ENCODE results near the gene AKR1D1.
"Not testable (repeated sequence)": the region's sequence is repeated elsewhere in the genome, so short reads cannot be mapped to it uniquely, and the experiment has no call there.

The AKR1D1 gene

DNA sequence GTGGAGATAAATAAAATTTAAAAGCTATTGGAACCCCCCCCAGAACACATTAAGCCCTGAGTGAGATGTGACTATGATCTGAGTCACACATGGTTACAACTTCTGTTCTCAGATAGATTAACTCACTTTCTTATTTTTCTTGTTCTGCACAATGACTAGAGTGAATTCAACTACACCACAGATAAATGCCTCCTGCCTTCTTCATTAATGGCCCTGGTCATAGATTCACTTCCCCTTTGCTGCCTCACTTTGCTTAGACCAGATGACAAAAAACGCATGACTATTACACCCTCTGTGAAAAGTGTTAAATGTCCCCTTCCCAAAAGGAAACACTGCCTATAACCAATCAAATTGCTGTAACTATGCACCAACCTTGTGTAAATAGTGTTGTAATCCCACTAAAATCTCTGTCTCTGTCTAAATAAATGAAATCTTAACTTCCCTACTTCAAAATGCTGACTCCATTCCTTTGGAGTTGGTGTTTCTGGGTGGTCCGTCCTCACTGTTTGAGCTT is 49.4 kb downstream of the AKR1D1 start:
- no peak for DNase-seq

DNA sequence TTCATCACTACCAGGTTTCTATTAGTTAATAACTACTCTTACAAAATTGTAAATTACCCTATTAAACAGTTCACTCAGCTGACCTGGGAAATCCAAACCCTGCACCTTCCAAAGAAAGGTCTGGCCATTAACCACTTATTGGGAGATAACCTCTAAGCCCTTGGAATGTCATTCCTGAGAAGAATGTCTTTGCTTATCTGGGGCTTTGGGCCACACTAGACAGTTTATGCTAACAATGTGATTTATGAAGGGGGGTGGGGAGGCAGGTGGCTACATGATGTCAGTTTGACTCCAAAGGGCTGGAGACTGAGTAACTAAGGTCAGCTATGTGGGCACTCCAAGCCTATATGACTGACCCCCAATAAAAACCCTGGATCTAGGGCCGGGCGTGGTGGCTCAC is 50.7 kb downstream of the AKR1D1 start:
- DNase-seq, result no peak

DNA sequence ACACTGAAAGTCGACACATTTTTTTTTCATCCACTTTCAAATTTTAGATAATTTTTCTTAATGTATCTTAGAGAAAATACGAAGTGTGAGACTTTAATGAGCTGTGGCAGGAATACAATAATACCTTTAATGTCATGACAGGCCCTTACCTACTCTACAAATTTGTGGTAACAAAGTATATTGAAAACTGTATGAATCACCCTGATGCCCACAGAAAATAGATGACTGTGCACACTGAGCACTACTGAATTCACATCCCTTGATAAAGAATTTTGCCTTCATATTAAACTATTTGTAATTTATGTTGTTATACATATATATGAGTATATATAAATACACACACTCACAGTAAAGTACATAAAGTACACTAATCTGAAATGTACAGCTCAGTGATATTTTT is 51.7 kb downstream of the AKR1D1 start:
- no peak for DNase-seq

DNA sequence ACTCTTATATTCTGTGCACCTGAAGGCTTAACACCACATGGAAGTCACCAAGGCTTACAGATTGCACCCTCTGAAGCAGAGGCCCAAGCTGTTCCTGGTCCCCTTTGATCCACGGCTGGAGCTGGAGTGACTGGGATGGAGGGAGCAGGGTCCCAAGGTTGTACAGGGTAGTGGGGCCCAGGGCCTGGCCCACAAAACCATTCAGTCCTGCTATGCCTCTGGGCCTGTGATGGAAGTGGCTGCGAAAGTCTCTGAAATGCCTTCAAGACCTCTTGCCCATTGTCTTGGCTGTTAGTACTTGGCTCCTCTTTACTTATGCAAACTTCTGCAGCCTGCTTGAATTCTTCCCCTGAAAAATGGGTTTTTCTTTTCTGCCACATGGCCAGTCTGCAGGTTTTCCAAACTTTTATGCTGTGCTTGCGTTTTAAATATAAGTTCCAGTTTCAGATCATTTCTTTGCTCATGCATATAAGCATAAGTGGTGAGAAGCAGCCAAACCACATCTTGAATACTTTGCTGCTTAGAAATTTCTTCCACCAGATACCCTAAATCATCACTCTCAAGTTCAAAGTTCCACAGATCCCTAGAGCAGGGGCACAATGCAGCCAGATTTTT is 53.4 kb downstream of the AKR1D1 start:
- DNase-seq, result no peak

DNA sequence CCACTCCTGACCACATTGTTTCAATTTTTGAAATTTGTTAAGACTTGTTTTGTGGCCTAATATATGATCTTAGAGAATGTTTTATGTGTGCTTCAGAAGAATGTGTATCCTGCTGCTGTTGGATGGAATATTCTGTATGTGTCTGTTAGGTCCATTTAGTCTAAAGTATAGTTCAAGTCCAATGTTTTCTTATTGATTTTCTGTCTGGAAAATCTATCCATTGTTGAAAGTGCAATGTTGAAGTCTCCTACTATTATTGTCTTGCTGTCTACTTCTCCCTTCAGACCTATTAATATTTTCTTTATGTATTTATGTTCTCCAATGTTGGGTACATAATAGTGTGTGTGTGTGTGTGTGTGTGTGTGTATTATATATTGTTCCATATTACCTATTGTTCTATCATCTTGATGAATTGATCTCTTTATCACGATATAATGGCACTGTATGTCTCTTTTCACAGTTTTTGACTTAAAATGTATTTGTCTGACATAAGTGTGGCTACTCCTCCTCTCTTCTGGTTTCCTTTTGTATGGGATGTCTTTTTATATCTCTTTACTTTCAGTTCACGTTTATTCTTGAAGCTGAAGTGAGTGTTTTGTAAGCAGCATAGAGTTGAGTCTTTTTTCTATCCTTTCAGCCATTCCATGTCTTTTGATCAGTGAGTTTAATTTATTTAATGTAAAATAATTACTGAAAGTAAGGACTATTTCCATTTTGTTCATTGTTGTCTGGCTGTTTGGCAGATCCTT is 61.3 kb downstream of the AKR1D1 start:
- DNase-seq, result no peak

DNA sequence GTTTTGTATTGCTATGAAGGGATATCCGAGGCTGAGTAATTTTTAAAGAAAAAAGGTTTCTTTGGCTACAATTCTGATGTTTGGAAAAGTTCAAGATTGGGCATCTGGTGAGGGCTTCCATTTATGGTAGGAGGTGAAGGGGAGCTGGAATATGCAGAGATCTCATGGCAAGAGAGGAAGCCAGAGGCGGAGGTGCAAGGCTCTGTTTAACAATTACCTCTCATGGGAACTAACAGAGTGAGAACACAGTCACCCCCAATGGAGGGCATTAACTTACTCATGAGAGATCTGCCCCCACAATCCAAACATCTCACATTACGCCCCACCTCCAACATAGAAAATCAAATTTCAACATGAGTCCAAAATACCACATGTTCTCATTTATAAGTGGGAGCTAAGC is 62.0 kb downstream of the AKR1D1 start:
- no peak for DNase-seq

DNA sequence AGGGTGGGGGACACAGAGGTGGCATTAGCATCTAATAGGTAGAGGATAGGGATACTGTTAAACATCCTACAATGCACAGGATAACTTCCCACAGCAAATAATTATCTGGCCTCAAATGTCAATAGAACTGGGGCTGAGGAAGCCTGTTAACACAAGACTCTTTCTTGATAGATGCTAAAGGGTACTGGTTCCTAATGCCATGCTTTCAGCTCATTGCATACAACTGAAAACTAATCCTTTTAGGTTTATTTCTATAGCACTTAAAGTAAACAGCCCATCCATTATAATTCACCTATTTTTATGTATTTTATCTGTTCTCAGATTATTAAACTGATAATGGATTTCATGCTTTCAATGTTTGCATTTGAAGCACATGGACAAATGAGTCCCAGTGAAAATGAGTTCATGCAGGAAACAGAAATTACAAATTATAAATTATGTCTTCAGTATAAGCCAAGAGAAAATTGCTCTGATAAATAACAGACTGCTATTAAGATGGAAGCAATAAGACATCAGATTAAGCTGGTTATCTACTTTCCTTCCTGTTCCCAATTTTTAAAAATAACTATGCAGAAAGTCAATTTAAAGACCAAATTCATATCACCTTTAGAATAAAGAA is 66.4 kb downstream of the AKR1D1 start:
- no peak for DNase-seq

DNA sequence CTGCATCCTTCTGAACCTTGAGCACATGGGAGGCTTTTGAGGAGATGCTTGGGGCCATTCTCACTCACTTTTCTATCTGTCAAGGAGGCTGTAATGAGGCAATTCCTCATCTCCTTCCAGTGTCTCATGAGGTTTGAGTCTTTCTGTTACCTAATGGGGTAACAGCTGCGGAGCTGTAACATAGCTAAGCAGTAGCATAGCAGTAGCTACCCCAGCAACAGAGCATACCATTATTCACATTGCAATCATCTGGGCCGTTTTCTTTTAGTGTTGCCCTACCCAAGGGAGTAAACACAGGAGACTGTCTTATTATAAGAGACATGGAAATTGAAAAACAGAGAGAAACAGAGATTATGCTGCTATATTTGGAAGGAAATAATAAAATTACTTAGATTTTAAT is 68.7 kb downstream of the AKR1D1 start:
- DNase-seq, result no peak

DNA sequence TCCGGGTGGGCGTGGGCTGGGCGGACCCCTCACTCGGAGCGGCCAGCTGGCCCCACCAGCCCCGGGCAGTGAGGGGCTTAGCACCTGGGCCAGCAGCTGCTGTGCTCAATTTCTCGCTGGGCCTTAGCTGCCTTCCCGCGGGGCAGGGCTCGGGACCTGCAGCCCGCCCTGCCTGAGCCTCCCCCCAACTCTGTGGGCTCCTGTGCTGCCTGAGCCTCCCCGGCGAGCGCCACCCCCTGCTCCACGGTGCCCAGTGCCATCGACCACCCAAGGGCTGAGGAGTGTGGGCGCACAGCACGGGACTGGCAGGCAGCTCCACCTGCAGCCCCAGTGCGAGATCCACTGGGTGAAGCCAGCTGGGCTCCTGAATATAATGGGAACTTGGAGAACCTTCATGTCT is 70.0 kb downstream of the AKR1D1 start:
- not testable (repeated sequence) for DNase-seq

DNA sequence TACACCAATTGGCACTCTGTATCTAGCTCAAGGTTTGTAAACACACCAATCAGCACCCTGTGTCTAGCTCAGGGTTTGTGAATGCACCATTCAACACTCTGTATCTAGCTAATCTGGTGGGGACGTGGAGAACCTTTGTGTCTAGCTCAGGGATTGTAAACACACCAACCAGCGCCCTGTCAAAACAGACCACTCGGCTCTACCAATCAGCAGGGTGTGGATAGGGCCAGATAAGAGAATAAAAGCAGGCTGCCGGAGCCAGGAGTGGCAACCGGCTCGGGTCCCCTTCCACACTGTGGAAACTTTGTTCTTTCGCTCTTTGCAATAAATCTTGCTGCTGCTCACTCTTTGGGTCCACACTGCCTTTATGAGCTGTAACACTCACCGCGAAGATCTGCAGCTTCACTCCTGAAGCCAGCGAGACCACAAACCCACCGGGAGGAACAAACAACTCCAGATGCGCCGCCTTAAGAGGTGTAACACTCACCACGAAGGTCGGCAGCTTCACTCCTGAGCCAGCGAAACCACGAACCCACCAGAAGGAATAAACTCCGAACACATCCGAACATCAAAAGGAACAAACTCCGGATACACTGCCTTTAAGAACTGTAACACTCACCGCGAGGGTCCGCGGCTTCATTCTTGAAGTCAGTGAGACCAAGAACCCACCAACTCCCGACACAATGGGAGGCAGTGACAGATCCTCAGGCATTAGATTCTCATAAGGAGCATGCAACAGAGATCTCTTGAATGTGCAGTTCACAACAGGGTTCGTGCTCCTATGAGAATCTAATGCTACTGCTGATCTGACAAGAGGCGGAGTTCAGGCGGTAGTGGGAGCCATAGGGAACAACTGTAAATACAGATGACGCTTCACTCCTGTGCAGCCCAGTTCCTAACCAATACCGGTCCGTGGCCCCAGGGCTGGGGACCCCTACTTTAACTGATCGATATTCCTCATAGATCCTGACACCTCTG is 70.8 kb downstream of the AKR1D1 start:
- DNase-seq, result not testable (repeated sequence)

DNA sequence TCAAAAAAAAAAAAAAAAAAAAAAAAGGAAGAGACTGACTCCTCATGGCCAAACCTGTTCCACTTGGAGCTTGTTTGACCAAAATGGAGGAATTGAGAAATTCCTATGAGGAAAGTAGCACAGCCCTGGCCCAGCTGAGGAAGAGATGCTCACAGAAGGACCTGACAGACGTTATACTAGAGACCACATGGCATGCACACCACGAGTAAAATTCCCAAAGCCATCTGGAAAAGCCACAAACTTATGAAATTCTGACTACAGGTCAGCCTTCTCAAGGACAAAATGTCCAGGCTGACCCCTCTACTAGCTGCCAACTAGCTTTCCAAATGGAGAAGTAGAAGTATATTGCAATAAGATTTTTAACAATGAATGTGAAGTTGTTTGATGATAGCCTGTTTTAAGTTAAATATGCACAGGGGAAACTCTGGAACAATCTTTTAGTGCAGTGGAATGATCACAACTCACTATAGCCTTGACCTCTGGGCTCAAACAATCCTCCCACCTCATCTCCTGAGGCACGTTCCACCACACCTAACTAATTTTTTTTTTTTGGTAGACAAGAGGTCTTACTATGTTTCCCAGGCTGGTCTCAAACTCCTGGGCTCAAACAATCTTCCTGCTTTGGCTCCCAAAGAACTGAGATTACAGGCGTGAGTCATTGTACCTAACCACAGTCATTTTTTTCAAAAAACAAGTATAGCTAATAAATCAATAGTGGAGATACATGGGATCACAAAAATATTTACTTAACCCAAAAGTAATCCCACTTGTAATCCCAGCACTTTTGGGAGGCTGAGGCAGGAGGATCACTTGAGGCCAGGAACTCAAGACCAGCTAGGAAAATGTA is 75.7 kb downstream of the AKR1D1 start:
- no peak for DNase-seq

DNA sequence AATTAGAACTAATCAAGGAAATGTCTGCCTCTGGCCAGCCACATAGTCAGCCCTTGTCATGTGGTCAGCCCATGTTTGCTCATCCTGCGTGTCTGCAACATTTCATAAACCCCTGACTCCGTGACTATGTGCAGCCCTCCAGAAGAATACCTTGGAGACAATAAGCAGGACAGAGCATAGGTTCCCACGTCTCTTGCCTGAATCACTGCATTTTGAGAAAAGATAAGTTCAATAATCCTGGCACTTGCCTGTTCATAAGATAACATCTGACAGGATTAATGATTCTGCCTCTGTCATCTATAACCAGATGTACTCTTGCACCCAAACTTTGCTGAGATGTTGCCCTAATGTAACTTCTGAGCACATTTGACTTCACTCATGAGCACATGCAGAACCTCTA is 78.4 kb downstream of the AKR1D1 start:
- no peak for DNase-seq

DNA sequence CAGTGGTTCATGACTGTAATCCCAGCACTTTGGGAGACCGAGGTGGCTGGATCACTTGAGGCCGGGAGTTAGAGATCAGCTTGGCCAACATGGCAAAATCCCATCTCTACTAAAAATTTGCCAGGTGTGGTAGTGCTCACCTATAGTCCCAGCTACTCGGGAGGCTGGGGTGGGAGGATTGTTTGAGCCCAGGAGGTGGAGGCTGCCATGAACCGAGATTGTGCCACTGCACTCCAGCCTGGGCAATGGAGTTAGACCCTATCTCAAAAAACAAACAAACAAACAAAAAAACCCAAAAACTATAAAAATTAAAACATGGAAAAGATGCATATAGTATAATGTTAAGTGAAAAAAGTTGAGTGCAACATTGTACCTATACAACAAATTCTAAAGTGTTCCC is 81.4 kb downstream of the AKR1D1 start:
- DNase-seq, result no peak

DNA sequence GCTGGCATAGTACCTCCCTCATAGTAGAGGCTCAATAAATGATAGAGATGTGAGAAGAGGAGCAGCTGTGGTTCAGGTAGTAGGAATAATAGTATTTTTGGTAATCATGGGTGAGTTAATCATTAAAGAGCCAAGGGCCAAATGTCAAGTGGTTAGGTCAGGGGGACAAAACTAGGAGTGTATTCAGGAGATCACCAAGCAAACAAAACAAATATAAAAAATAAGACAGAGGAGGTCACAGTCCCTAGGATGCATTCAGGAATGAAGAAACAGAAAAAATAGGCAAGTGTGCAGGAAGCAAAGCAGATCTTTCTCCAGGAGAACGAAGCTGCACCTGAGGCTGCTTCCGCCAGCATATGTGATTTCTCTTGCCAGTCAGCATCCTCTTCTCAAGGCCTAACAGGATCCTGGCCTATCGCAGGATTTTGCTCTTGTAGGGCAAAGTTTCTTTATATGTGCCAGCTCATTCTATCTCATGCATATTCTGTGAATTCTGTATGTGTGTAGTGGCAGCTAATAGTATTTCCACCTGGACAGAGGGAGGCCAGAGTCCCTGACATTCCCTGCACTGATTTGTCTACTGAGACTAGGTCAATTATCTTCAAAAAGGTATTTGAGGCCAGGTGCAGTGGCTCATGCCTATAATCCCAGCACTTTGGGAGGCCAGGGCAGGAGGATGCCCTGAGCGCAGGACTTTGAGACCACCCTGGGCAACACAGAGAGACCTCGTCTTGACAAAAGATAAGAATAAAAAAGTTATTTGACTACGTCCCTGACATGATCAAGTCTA is 82.7 kb downstream of the AKR1D1 start:
- no peak for DNase-seq

DNA sequence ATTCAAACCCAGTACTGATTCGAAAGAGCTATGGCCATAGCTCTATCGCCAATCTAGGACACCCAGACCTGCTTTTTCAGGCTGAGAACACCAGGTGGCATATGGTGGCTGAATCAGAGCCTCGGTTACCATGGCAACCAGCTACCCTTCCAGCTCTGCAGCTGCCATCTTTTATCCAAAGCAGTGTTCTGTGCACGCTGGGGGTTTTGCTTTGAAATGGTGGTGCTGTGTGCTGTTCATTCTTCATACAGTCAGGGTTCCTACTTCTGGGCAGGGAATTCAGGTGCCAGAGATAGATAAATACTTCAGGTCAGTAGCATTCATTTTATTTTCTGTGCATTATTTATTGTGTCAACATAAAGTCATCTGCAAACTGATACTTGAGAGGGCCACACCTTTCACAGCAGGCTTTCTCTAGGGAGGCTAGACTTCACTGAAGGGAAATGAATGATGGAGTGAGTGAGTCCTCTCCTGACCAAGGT is 85.4 kb downstream of the AKR1D1 start:
- peak; percentile 85 for DNase-seq

DNA sequence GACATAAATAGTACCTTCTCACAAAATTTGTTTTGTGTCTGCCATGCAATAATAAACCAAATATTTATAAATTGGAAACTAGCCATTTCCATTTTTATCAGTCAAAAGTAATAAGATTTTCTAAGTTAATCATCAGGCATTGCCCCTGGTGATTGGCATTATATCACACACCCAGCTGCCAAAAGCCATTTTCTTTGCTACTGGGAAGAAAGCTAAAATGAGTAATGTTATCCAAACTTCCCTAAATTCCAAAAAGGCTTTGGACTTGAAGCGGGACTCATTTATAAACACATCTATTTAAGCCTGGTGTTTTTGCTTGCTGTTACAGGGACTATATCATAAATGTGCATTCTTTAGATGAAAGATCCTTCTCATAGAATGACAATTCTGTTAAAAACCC is 86.0 kb downstream of the AKR1D1 start:
- no peak for DNase-seq

DNA sequence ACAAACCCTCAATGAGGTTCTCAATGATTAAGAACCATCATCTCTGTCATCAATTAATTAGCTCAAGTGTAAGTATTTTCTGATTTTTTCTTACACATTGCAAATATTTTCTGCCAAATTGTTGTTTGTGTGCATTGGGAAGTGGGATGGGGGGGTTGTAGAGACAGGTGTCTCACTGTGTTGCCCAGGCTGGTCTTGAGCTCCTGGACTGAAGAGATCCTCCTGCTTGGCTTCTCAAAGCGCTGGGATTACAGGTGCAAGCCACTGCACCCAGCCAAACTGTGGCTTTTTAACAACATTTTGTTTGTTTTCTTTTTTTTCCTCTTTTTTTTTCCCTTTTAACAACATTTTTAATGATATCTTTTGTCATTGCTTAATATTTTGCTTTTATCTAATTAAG is 87.5 kb downstream of the AKR1D1 start:
- no peak for DNase-seq

DNA sequence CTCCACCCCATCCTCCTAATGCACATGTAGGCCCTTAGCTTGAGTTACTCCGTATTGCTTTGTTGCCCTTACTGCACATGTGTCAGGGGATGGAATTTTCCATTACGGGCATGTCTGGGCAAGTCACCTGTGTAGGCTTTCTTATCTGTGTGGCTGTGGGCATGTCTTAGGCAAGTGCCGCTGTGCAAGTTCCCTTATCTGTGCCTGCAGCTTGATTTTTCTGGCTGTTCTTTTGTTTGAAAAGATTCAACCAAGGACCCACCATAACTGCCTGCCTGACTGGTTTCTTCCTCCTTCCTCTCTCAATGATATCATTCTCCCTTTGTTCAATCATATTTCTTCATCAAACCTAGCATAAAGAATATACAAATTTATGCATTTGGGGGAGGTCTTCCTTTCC is 88.5 kb downstream of the AKR1D1 start:
- no peak for DNase-seq

DNA sequence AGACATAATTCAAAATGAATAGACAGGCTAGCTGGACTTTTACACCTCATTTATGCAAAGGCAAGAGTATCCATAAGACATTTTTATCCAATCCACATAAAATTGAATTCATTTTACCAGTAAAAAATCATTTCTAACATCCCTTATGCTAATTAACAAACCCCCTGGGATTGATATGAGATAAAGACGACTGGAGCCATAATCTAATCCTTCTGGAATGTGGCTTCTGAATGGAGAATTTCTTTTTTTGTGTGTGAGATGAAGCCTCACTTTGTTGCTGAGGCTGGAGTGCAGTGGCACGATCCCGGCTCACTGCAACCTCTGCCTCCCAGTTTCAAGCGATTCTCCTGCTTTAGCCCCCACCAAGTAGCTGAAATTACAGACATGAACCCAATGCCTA is 90.4 kb downstream of the AKR1D1 start:
- no peak for DNase-seq

DNA sequence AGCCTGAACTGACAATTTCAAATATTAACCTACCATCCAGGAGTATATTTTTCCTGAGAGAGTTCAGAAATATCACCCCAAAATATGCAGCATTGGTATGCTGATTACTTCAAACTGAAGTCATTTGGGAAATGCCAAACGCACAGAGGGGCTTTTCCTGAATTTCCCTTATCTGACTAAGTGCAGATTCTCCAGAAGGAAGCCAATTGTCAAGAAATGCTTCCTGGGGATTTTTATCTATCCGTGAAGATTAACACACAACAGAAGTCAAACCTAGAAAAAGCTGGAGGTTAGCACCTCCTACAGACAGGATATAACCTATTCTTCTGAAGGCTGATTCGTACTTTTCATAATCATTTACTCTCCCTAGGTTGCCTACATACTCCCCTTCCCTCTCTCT is 91.0 kb downstream of the AKR1D1 start:
- DNase-seq, result no peak

DNA sequence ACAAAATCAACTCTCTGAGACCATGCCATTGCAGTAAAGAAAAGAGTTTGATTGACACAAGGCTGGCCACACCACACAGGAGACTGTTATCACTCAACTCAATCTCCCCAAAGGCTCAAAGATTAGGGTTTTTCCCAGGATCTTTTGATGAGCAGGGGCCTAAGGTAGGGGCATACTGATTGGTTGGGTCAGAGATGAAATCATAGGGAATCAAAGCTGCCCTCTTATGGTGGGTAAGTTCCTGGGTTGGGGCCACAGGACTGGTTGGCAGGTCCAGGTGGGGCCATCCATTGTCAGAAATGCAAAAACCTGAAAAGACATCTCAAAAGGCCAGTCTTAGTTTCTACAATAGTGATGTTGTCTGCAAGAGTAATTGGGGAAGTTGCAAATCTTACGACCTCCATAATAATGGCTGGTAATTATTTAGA is 91.6 kb downstream of the AKR1D1 start:
- no peak for DNase-seq
